Right ventricle myocardium inferior (tissue), 1 donor: Measurements from ENCODE around the gene AKT1. TPM values are rescaled to one million over a fixed set of nuclear protein-coding genes. Genes with fewer than 3 reads are reported as not detected.

ENCODE experiments used
- ATAC-seq: fragments of 200-7000 bp; cut with Tn5 transposase; one replicate; pipeline ENCODE4 v1.9.1; 2020; ENCODE audit warnings: mild to moderate bottlenecking, moderate library complexity
- DNase-seq: peaks from one replicate; pipeline ENCODE4 v3.0.0; 2021; ENCODE audit errors: missing footprints
- intact Hi-C: fragments of 100-400 bp; cut with DNase I; formaldehyde crosslinking; loops from one replicate; pipeline ENCODE4 v1.11.0; 2022
- total RNA-seq: library from RNA; stranded (reverse); fragmentation: NEBNext Ultra II Directional; extraction: Animal tissue kit (Norgen Biotek cat#: 25700); gene quantifications from one replicate; pipeline ENCODE4 v1.2.1, GENCODE V29; 2021
- donor health status: DM: no; HTN: yes; CAD: no; lungs with severe emphysema.

Gene AKT1
- total RNA-seq, 1 donor from 2014 or later, result 134 TPM

GRCh38 chr14:104750056-104750752, 45.3 kb downstream of the AKT1 start:
- ATAC-seq (no peak), DNase-seq (peak; percentile 56)
- intact Hi-C loops, result loop anchor here (5.0 kb wide), 1 partner anchor 47 kb away; the partner anchor contains the start of gene AKT1

GRCh38 chr14:104749111-104749649, 46.4 kb downstream of the AKT1 start:
- intact Hi-C loops, result no loop called here
- peak; percentile 62 for DNase-seq
- ATAC-seq, result no peak

GRCh38 chr14:104747876-104748275, 47.7 kb downstream of the AKT1 start:
- no peak for ATAC-seq
- intact Hi-C loops, result no loop called here
- peak; percentile 53 for DNase-seq

- ATAC-seq (peak; percentile 34), DNase-seq (peak; percentile 72)
- intact Hi-C loops, result no loop called here
These were observed 48.5 kb downstream of the AKT1 start for GRCh38 chr14:104746934-104747481.

GRCh38 chr14:104746071-104746545, 49.4 kb downstream of the AKT1 start:
- intact Hi-C loops, result no loop called here
- DNase-seq, result peak; percentile 60
- ATAC-seq, result no peak

GRCh38 chr14:104745431-104745830, 50.1 kb downstream of the AKT1 start:
- intact Hi-C loops, result no loop called here
- DNase-seq (peak; percentile 45), ATAC-seq (no peak)

GRCh38 chr14:104744484-104744883, 51.1 kb downstream of the AKT1 start:
- DNase-seq, result peak; percentile 66
- intact Hi-C loops, result no loop called here
- ATAC-seq, result no peak

- ATAC-seq, result no peak
- DNase-seq, result peak; percentile 67
- intact Hi-C loops, result no loop called here
These were observed 51.8 kb downstream of the AKT1 start for GRCh38 chr14:104743461-104744380.

- intact Hi-C loops, result no loop called here
- DNase-seq (peak; percentile 66), ATAC-seq (no peak)
These were observed 52.7 kb downstream of the AKT1 start for GRCh38 chr14:104742586-104743455.

GRCh38 chr14:104741803-104742251, 53.7 kb downstream of the AKT1 start:
- intact Hi-C loops, result no loop called here
- peak; percentile 57 for DNase-seq
- no peak for ATAC-seq

- DNase-seq (peak; percentile 59), ATAC-seq (no peak)
- intact Hi-C loops, result no loop called here
These were observed 54.3 kb downstream of the AKT1 start for GRCh38 chr14:104741108-104741802.

- DNase-seq, result no peak
These were observed 55.7 kb downstream of the AKT1 start for GRCh38 chr14:104739546-104740516.

GRCh38 chr14:104739026-104739425, 56.5 kb downstream of the AKT1 start:
- intact Hi-C loops, result no loop called here
- DNase-seq (no peak), ATAC-seq (no peak)

More at GRCh38 chr14:104739546-104740516, 55.7 kb downstream of the AKT1 start:
- no peak for ATAC-seq
- intact Hi-C loops, result no loop called here

GRCh38 chr14:104738375-104739019, 57.1 kb downstream of the AKT1 start:
- ATAC-seq, result no peak
- intact Hi-C loops, result no loop called here
- DNase-seq, result no peak

GRCh38 chr14:104735830-104736642, 59.5 kb downstream of the AKT1 start:
- peak; percentile 95 for DNase-seq
- intact Hi-C loops, result no loop called here

More at GRCh38 chr14:104735830-104736642, 59.5 kb downstream of the AKT1 start:
- ATAC-seq, result peak; percentile 76
